Measurements from ENCODE around the gene SULT4A1. TPM values are rescaled to one million over a fixed set of nuclear protein-coding genes. Genes with fewer than 3 reads are reported as not detected.

The SULT4A1 gene
- total and polyA plus RNA-seq, 4 donors, result 0.08 to 0.37 TPM; not detected in 2

DNA sequence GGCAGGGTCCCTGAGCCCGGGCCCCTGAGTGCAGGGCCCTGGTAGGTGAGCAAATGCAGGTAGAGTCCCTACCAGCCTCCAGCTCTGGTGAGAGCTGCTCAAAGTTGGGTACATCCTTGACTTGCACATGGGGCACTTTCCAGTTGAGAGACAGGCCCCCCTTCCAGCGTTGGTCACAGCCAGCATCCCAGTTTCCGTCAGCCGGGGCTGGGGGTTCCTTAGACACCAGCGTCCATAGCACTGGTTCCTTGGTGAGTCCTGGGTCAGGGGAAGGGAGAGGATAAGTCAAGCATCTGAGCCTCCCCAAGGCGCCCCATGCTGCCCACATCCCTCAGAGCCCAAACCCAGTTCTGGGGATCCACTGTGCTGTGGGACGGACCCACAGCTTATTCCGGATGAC, 23.9 kb upstream of the SULT4A1 start:
- Histone ChIP-seq H3K9me3 (ENCODE audit: control insufficient read depth in 4 of 4, low read length in 3 of 4) (no peaks in the 10 kb centered on the region), H3K27me3 (ENCODE audit: control insufficient read depth in 4 of 4, insufficient read depth in 4 of 4, low read length in 3 of 4) (peaks cover 0 to 3% (median 0%) of the 10 kb centered on the region in 4 donors), H3K9ac (ENCODE audit: low read depth in 1 of 2, low read length in 2 of 2) (no peak overlapping the region), H3K4me3 (ENCODE audit: low read depth in 1 of 3, low read length in 3 of 3) (no peak overlapping the region), H3K27ac (ENCODE audit: low read depth in 1 of 2, low read length in 2 of 2) (no peak overlapping the region), H3K36me3 (ENCODE audit: control insufficient read depth in 4 of 4, insufficient read depth in 3 of 4, low read depth in 1 of 4, low read length in 3 of 4) (no peaks in the 10 kb centered on the region), H3K4me1 (ENCODE audit: control insufficient read depth in 4 of 4, insufficient read depth in 4 of 4, low read length in 3 of 4) (peaks cover 0 to 9% (median 4%) of the 10 kb centered on the region in 4 donors)
- no peak for DNase-seq (ENCODE audit: low spot score)
- WGBS, result 76% methylated on average over 8 of the region's 8 CpGs
- TF ChIP-seq, protein P1, sequence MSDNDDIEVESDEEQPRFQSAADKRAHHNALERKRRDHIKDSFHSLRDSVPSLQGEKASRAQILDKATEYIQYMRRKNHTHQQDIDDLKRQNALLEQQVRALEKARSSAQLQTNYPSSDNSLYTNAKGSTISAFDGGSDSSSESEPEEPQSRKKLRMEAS (IDR thresholded peaks at IDR 0.05), result no peak
- TF ChIP-seq GABPA (IDR thresholded peaks at IDR 0.05 in 1 of 2, conservative IDR thresholded peaks at IDR 0.05 in 1 of 2) (no peak), FOXA1 (IDR thresholded peaks at IDR 0.05) (no peak), JUND (IDR thresholded peaks at IDR 0.05) (no peak), RAD21 (IDR thresholded peaks at IDR 0.05) (no peak), SP1 (IDR thresholded peaks at IDR 0.05) (no peak), YY1 (IDR thresholded peaks at IDR 0.05) (no peak), RXRA (IDR thresholded peaks at IDR 0.05) (no peak), HNF4G (IDR thresholded peaks at IDR 0.05) (no peak), TAF1 (conservative IDR thresholded peaks at IDR 0.05) (no peak), EGR1 (IDR thresholded peaks at IDR 0.05; ENCODE audit: low read depth in 2 of 2) (no peak)
- TF ChIP-seq, protein P2, sequence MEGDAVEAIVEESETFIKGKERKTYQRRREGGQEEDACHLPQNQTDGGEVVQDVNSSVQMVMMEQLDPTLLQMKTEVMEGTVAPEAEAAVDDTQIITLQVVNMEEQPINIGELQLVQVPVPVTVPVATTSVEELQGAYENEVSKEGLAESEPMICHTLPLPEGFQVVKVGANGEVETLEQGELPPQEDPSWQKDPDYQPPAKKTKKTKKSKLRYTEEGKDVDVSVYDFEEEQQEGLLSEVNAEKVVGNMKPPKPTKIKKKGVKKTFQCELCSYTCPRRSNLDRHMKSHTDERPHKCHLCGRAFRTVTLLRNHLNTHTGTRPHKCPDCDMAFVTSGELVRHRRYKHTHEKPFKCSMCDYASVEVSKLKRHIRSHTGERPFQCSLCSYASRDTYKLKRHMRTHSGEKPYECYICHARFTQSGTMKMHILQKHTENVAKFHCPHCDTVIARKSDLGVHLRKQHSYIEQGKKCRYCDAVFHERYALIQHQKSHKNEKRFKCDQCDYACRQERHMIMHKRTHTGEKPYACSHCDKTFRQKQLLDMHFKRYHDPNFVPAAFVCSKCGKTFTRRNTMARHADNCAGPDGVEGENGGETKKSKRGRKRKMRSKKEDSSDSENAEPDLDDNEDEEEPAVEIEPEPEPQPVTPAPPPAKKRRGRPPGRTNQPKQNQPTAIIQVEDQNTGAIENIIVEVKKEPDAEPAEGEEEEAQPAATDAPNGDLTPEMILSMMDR (IDR thresholded peaks at IDR 0.05; ENCODE audit: low read depth, low read length, missing input control), result no peak
- TF ChIP-seq, protein P3, sequence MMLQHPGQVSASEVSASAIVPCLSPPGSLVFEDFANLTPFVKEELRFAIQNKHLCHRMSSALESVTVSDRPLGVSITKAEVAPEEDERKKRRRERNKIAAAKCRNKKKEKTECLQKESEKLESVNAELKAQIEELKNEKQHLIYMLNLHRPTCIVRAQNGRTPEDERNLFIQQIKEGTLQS (IDR thresholded peaks at IDR 0.05), result no peak

DNA sequence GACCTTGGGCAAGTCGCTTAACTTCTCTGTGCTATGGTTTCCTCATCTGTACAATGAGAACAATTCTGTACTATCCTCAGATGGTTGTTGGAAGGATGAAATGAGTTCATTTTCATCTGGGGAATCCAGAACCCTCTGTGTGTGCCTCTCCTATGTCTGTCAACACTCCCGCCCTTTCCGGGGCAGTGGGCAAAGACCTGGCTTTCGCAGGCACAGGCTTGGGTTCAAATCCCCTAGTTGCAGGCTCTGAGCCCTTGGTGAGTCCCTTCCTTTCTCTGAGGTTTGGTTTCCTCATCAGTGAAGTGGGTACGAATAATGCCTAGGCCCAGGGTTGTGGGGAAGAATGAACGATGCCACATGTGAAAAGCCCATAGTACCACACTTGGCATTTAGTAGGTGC, 23.5 kb upstream of the SULT4A1 start:
- H3K27me3 ChIP-seq (ENCODE audit: control insufficient read depth in 4 of 4, insufficient read depth in 4 of 4, low read length in 3 of 4), result no peaks in the 10 kb centered on the region
- H3K9ac ChIP-seq (ENCODE audit: low read depth in 1 of 2, low read length in 2 of 2), result no peak overlapping the region
- DNase-seq (ENCODE audit: low spot score), result no peak
- H3K9me3 ChIP-seq (ENCODE audit: control insufficient read depth in 4 of 4, low read length in 3 of 4), result no peaks in the 10 kb centered on the region
- H3K4me3 ChIP-seq (ENCODE audit: low read depth in 1 of 3, low read length in 3 of 3), result no peak overlapping the region
- H3K4me1 ChIP-seq (ENCODE audit: control insufficient read depth in 4 of 4, insufficient read depth in 4 of 4, low read length in 3 of 4), result peaks cover 0 to 6% (median 2%) of the 10 kb centered on the region in 4 donors
- WGBS, result 90% methylated on average over 6 of the region's 6 CpGs
- H3K36me3 ChIP-seq (ENCODE audit: control insufficient read depth in 4 of 4, insufficient read depth in 3 of 4, low read depth in 1 of 4, low read length in 3 of 4), result no peaks in the 10 kb centered on the region
- TF ChIP-seq SP1 (IDR thresholded peaks at IDR 0.05), result no peak
- TF ChIP-seq HNF4G (IDR thresholded peaks at IDR 0.05), result no peak
- TF ChIP-seq EGR1 (IDR thresholded peaks at IDR 0.05; ENCODE audit: low read depth in 2 of 2), result no peak
- no peak for TF ChIP-seq RXRA (IDR thresholded peaks at IDR 0.05)
- TF ChIP-seq JUND (IDR thresholded peaks at IDR 0.05), result no peak
- no peak for TF ChIP-seq YY1 (IDR thresholded peaks at IDR 0.05)
- TF ChIP-seq HNF4A (conservative IDR thresholded peaks at IDR 0.05), result no peak
- TF ChIP-seq TAF1 (conservative IDR thresholded peaks at IDR 0.05), result no peak
- no peak for TF ChIP-seq RAD21 (IDR thresholded peaks at IDR 0.05)
- TF ChIP-seq, protein P4, sequence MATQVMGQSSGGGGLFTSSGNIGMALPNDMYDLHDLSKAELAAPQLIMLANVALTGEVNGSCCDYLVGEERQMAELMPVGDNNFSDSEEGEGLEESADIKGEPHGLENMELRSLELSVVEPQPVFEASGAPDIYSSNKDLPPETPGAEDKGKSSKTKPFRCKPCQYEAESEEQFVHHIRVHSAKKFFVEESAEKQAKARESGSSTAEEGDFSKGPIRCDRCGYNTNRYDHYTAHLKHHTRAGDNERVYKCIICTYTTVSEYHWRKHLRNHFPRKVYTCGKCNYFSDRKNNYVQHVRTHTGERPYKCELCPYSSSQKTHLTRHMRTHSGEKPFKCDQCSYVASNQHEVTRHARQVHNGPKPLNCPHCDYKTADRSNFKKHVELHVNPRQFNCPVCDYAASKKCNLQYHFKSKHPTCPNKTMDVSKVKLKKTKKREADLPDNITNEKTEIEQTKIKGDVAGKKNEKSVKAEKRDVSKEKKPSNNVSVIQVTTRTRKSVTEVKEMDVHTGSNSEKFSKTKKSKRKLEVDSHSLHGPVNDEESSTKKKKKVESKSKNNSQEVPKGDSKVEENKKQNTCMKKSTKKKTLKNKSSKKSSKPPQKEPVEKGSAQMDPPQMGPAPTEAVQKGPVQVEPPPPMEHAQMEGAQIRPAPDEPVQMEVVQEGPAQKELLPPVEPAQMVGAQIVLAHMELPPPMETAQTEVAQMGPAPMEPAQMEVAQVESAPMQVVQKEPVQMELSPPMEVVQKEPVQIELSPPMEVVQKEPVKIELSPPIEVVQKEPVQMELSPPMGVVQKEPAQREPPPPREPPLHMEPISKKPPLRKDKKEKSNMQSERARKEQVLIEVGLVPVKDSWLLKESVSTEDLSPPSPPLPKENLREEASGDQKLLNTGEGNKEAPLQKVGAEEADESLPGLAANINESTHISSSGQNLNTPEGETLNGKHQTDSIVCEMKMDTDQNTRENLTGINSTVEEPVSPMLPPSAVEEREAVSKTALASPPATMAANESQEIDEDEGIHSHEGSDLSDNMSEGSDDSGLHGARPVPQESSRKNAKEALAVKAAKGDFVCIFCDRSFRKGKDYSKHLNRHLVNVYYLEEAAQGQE (IDR thresholded peaks at IDR 0.05), result no peak
- TF ChIP-seq, protein P5, sequence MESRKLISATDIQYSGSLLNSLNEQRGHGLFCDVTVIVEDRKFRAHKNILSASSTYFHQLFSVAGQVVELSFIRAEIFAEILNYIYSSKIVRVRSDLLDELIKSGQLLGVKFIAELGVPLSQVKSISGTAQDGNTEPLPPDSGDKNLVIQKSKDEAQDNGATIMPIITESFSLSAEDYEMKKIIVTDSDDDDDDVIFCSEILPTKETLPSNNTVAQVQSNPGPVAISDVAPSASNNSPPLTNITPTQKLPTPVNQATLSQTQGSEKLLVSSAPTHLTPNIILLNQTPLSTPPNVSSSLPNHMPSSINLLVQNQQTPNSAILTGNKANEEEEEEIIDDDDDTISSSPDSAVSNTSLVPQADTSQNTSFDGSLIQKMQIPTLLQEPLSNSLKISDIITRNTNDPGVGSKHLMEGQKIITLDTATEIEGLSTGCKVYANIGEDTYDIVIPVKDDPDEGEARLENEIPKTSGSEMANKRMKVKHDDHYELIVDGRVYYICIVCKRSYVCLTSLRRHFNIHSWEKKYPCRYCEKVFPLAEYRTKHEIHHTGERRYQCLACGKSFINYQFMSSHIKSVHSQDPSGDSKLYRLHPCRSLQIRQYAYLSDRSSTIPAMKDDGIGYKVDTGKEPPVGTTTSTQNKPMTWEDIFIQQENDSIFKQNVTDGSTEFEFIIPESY (IDR thresholded peaks at IDR 0.05), result no peak
- TF ChIP-seq, protein P1 (IDR thresholded peaks at IDR 0.05), result no peak
- no peak for TF ChIP-seq FOXA1 (IDR thresholded peaks at IDR 0.05)
- TF ChIP-seq, protein P3 (IDR thresholded peaks at IDR 0.05), result no peak
- no peak for TF ChIP-seq GABPA (IDR thresholded peaks at IDR 0.05 in 1 of 2, conservative IDR thresholded peaks at IDR 0.05 in 1 of 2)
- TF ChIP-seq NR2F2 (IDR thresholded peaks at IDR 0.05), result no peak
- no peak overlapping the region for H3K27ac ChIP-seq (ENCODE audit: low read depth in 1 of 2, low read length in 2 of 2)

Measured in liver (tissue), 9 donors.